ENCODE results near the gene SLC39A7.

The SLC39A7 gene, protein sequence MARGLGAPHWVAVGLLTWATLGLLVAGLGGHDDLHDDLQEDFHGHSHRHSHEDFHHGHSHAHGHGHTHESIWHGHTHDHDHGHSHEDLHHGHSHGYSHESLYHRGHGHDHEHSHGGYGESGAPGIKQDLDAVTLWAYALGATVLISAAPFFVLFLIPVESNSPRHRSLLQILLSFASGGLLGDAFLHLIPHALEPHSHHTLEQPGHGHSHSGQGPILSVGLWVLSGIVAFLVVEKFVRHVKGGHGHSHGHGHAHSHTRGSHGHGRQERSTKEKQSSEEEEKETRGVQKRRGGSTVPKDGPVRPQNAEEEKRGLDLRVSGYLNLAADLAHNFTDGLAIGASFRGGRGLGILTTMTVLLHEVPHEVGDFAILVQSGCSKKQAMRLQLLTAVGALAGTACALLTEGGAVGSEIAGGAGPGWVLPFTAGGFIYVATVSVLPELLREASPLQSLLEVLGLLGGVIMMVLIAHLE
- 27.0 to 67.7 reads per million in 2 donors for total RNA-seq

DNA sequence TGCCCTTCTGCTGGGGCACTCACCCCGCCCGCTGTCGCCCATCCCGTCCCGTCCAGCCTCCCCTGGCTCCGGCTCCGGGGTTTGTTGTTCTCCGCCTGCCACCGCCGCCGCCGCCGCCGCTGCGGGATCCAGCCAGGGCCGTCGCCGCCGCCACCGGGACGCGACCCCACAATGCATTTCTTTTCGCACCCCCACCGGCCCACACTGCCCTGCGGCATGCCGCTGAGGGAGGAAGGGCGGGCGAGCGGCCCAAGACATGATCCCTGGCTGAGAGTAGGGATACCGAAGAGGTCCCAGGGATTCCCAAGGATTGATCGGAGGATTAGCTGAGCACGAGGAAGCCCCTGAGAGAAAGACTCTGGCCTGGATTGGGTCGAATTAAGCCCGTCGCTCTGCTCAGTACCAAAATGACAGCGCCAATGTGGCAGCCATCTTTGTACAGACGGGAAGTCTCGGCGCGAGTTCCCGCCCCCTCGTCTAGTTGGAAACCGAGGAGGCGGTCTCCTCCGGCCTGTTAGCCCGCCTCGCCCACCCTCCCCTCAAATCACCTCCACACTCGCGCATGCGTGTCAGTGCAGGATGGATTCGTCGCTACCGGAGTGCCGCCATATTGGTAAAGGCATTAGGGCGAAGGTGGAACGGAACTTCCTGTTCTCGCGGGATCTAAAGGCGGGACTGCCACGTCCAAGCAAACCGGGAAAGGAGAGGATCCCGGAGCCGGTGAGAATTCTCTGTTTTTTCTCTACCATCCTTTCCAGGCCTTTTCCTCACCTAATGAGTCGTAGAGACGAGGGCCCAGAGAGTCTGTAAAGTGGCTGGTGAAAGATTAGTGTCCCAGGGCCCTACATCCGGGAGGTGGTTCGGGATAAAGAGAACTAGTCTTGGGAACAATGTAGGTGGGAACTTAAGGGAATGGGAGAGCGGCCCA lies at the start of gene SLC39A7, which contains the start of gene RXRB:
Gene SLC39A7, plus strand, starts transcription at position 649 of the 928 bp plus-strand sequence. CDS start 379 bp downstream, outside the sequence.
Gene RXRB, minus strand, starts transcription at position 447 of the 928 bp plus-strand sequence. Its CDS starts 189 bp downstream, at position 258.
- peak; percentile 98 for DNase-seq

DNA sequence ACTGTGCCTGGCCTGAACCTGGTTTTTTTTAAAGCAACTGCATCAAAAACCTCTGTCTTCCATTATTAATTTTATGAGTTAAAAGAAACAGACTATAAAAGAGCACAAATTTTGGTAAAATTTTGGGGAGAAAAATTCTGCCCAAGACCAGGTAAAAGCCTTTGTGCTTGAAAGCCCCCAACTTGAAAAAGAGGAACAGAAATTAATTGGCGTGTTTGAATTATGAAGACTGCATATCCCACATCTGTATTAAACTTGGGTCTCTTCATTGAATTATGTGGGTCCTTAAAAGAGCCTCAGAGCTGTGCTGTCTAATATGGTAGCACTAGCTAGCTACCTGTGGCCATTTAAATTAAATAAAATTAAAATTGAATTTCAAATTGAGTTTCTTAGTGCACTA lies 49.6 kb upstream of the SLC39A7 start:
- no peak for DNase-seq

- DNase-seq: no peak
Observed at GRCh38 chr6:33154349-33154748, 46.3 kb upstream of the SLC39A7 start.

GRCh38 chr6:33156561-33156960 lies 44.1 kb upstream of the SLC39A7 start:
- no peak for DNase-seq

DNA sequence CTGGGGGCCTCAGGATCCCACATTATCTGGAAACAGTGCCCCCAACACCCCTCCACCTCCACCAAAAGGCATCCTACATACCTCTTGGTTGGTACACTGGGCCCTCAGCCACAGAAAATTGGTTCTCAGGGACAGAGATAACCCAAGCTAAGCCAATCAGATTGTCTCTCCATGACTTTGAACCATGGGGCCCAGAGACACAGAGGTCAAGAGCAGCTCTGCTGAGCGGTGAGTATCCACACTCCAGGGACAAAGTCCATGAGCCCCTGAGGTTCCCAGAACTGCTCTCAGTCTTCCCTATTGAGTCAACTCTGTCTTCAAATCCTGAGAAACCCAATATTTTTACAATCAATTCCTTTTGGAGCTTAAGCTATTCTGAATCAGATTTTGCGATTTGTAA lies 43.7 kb upstream of the SLC39A7 start:
- DNase-seq: no peak

GRCh38 chr6:33160096-33160495 lies 40.6 kb upstream of the SLC39A7 start:
- no peak for DNase-seq

DNA sequence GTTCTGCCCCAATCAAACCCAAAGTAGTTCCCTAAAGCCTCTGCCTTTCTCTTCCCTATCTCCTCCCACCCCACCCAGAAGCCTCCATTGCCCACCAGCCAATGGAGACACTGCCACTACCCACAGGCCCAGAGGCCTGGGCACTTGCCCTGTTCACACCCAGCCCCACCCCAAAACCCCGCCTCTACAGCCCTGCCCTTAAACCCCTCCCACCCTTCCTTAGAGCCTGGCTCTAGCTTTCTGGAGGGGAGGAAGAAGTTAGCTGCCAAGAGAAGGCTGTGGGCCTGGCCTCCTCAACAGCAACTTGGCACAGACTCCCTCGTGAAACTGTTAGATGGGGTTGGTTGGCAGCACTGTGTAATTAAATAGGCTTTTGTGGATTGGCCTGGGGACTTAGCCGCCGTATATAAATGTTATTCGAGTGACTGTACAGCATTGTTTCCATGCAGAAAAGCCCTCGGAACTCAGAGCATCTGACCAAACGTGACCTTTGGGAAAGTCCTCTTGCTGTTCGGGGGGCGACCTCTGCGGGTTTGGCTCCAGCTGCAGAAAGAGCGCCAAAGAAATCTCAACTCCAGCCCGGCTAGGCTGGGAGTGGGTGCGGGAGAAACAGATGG lies 39.8 kb upstream of the SLC39A7 start:
- no peak for DNase-seq

DNA sequence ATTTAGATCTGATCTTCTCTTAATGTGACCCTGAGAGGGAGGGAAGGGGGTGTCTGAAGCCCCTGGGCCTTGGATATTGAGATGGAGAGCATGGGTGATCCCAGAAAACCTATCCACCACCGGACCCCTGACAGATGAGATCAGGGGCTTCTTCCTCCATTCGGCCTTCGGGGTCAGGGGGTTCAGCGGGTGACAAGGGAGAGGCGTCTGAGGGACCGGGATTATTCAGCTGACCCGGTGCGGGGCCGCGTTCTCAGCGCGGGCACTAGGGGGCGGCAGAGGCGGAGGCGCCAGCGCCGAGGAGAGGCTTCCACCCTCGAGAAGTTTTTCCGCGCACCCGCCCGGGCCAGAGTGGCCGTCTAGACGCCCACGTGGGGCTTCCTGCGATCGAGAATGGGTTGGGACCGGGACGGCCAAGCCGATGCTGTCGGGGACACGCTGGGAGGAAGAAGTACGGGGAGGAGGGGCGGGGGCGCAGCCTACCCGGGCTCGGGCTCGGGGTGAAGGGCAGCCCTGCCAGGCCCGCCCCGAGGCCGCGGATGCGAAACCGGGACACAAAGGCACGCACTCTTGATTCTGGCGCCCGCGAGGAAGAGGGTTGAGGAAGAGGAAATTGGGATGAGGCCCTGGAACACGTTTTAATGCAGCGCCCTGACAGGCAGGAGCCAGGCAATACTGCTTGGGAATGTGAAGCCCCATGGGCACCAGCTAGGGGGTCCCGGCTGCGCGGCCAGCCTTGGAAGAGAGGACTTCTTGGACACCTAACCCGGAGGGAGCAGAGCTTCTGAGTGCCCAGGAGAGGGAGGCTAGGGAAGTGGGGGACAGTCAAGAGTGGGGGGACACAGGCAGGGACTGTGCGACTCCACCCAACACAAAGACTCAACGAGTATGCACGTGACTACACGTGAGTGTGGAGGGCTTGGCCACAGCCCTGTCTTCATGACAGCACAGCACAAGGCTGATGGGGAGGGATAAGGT lies 39.0 kb upstream of the SLC39A7 start:
- peak; percentile 77 for DNase-seq

- no peak for DNase-seq
Observed at GRCh38 chr6:33163540-33163939, 37.1 kb upstream of the SLC39A7 start.

GRCh38 chr6:33164176-33164575 lies 36.5 kb upstream of the SLC39A7 start:
- DNase-seq: no peak

GRCh38 chr6:33164665-33165373 lies 35.8 kb upstream of the SLC39A7 start:
- no peak for DNase-seq

DNA sequence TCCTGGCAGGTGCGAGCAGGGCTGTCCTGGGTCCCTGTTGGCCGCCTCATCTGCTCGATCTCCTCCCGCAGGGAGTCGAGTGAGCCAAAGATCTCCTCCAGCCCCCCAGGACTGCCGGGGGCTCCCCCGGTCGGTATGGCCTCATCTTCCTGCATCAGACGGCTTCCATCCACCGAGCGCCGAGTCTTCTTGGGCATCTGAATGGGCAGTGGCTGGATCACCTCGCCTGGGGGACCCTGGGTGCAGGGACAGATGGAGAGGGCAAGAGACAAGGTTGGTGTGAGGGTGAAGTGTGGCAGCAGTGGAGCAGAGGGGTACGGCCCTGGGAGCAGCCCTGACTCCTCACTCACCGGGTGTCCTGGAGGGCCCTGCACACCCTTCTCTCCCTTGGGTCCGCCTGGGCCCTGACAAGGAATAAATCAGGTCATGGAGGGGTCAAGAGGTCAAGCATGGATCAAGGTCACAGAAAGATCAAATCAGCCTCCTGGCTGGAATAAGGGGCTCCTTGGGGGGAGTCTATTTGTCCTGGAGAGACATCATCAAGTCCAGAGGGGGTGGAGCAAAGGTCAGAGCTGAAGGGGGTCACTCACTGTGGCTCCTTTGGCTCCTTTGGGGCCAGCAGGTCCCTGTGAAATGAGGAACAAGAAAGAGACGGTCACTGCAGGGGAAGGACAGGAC lies 34.9 kb upstream of the SLC39A7 start:
- no peak for DNase-seq

GRCh38 chr6:33166363-33166762 lies 34.3 kb upstream of the SLC39A7 start:
- DNase-seq: no peak

DNA sequence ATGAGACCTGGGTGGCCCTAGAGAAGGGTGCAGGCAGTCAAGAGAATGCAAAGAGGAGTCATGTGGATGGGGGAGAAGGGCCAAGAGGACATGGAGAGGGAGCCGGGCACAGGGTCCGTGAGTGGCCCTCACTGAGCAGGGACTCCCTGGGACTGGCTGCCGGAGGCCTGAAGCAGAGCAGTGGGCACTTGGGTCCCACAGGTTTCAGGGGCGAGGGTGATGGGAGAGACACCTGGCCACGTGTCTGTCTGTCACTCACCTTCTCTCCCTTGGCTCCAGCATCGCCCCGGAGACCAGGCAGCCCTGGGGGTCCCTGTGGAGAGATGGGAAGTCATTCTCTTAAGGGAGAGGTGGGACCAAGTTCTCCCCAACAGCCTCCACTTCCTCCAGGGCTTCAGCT lies 33.9 kb upstream of the SLC39A7 start:
- DNase-seq: no peak

DNA sequence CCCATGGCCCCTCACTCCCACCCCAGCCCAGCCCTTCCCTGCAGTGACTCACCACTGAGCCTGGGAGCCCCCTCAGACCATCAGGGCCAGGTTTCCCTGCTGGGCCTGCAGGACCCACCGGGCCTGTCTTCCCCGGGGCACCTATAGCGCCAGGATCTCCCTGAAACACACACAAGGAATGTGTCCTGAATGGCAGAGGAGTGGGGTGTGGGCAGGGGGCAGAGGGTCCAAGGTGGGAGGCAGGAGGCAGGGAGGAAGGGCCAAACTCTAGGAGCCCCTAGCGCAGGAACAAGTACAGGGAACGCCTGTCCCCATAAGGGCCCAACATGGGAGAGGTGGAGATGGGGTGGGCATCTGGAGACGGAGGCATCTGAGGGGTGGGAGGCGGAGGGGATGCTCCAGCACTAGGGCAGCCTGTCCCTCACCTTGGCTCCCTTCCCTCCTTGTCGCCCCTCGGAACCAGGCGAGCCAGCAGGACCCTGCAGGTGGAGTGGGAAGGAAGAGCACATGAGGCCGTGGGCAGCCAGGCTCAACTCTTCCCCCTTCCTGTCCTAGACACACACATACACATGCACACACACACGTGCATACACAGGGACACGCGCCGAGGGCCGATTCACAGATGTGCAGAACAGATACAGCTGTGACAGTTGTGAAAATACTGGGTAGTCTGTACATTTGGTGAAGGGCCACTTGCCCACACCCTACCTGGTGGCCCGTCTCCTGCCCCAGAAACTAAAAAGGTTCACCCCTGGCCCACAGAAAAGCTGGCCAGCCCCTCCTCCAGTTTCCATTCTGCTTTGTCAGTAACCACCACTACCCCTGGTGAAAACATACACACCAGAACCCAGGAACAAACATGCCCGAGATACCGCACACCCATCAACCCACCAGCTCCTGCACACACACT lies 33.0 kb upstream of the SLC39A7 start:
- DNase-seq: no peak

GRCh38 chr6:33168284-33168601 lies 32.4 kb upstream of the SLC39A7 start:
- DNase-seq: no peak

GRCh38 chr6:33168639-33169038 lies 32.0 kb upstream of the SLC39A7 start:
- no peak for DNase-seq

- no peak for DNase-seq
Observed at GRCh38 chr6:33169291-33170175, 31.1 kb upstream of the SLC39A7 start.
